Liver (tissue), 9 donors: ENCODE results near the gene FNDC10. TPM values are rescaled to one million over a fixed set of nuclear protein-coding genes. Genes with fewer than 3 reads are reported as not detected.

Source experiments
- DNase-seq: peaks from one replicate; pipeline ENCODE4 v3.0.0-alpha.2; 2017; ENCODE audit warnings: low spot score
- H3K27ac ChIP-seq, 2 donors: one replicate each; pipeline ENCODE4 v1.7.0; 2013; ENCODE audit warnings: inconsistent platforms in 2 of 2, low read length in 2 of 2, control low read depth in 1 of 2, low read depth in 1 of 2, mild to moderate bottlenecking in 1 of 2
- H3K27me3 ChIP-seq, 4 donors: one replicate each; pipeline versions ENCODE4 v1.6.1 to v1.7.0; 2013; ENCODE audit warnings: low read length in 3 of 4, inconsistent platforms in 1 of 4, mild to moderate bottlenecking in 1 of 4, moderate library complexity in 1 of 4; ENCODE audit not compliant: control insufficient read depth in 4 of 4, insufficient read depth in 4 of 4
- H3K36me3 ChIP-seq, 4 donors: one replicate each; pipeline versions ENCODE4 v1.6.1 to v1.7.0; 2013; ENCODE audit warnings: low read length in 3 of 4, mild to moderate bottlenecking in 3 of 4, low read depth in 1 of 4, moderate library complexity in 1 of 4; ENCODE audit not compliant: control insufficient read depth in 4 of 4, insufficient read depth in 3 of 4
- H3K4me1 ChIP-seq, 4 donors: one replicate each; pipeline versions ENCODE4 v1.6.1 to v1.7.0; 2013; ENCODE audit warnings: low read length in 3 of 4, mild to moderate bottlenecking in 3 of 4, moderate library complexity in 1 of 4; ENCODE audit not compliant: control insufficient read depth in 4 of 4, insufficient read depth in 4 of 4
- H3K4me3 ChIP-seq, 3 donors: one replicate each; pipeline versions ENCODE4 v1.6.1 to v1.7.0; 2013; ENCODE audit warnings: low read length in 3 of 3, control low read depth in 1 of 3, low read depth in 1 of 3, mild to moderate bottlenecking in 1 of 3
- H3K9ac ChIP-seq, 2 donors: one replicate each; pipeline ENCODE4 v1.7.0; 2013; ENCODE audit warnings: low read length in 2 of 2, mild to moderate bottlenecking in 2 of 2, moderate library complexity in 2 of 2, control low read depth in 1 of 2, low read depth in 1 of 2
- H3K9me3 ChIP-seq, 4 donors: one replicate each; pipeline versions ENCODE4 v1.6.1 to v1.7.0; 2013; ENCODE audit warnings: low read length in 3 of 4; ENCODE audit not compliant: control insufficient read depth in 4 of 4
- EGR1 ChIP-seq, 2 donors: IDR thresholded peaks; 2 replicates each; pipeline ENCODE4 v1.6.1; 2016 to 2018; ENCODE audit warnings: antibody characterized with exemption in 2 of 2, low read depth in 2 of 2
- FOXA1 ChIP-seq: IDR thresholded peaks from 2 replicates; pipeline ENCODE4 v1.6.1; 2016; ENCODE audit warnings: antibody characterized with exemption
- FOXA2 ChIP-seq: IDR thresholded peaks from 2 replicates; pipeline ENCODE4 v1.6.1; 2016; ENCODE audit warnings: antibody characterized with exemption
- GABPA ChIP-seq, 2 donors: IDR thresholded peaks in 1 of 2; conservative IDR thresholded peaks in 1 of 2; 2 replicates each; pipeline ENCODE4 v1.6.1; 2016; ENCODE audit warnings: antibody characterized with exemption in 2 of 2, mild to moderate bottlenecking in 1 of 2, moderate library complexity in 1 of 2
- HNF4A ChIP-seq, 2 donors: conservative IDR thresholded peaks; 2 replicates each; pipeline ENCODE4 v1.6.1; 2016; ENCODE audit warnings: antibody characterized with exemption in 2 of 2, mild to moderate bottlenecking in 2 of 2
- JUND ChIP-seq, 2 donors: IDR thresholded peaks; 2 replicates each; pipeline ENCODE4 v1.6.1; 2016; ENCODE audit warnings: antibody characterized with exemption in 2 of 2
- NR2F2 ChIP-seq: IDR thresholded peaks from 2 replicates; pipeline ENCODE4 v1.6.1; 2016; ENCODE audit warnings: antibody characterized with exemption
- RAD21 ChIP-seq, 2 donors: IDR thresholded peaks; 2 replicates each; pipeline ENCODE4 v1.6.1; 2016; ENCODE audit warnings: antibody characterized with exemption in 2 of 2, mild to moderate bottlenecking in 2 of 2
- TAF1 ChIP-seq: conservative IDR thresholded peaks from 2 replicates; pipeline ENCODE4 v1.6.1; 2016; ENCODE audit warnings: antibody characterized with exemption, mild to moderate bottlenecking
- YY1 ChIP-seq: IDR thresholded peaks from 2 replicates; pipeline ENCODE4 v1.6.1; 2016; ENCODE audit warnings: antibody characterized with exemption, mild to moderate bottlenecking
- WGBS: extraction: QIAGEN DNeasy Blood & Tissue Kit; methylation state at CpG from one replicate; pipeline ENCODE4 v1.1.7; 2013; 5-methylcytosine and 5-hydroxymethylcytosine counted together
- polyA plus RNA-seq, 2 donors: library from polyadenylated mRNA; stranded (reverse) in 1 of 2; unstranded in 1 of 2; fragments of 200-250 nt in 1 of 2; fragments of >200 nt in 1 of 2; fragmentation: Nextera tagmentation in 1 of 2; extraction: Ambion mirVana in 1 of 2; gene quantifications; one replicate each; pipeline versions ENCODE4 v1.2.1 to v1.2.3, GENCODE V29; 2013 to 2015
- total RNA-seq, 2 donors: library from RNA; depleted of rRNA; stranded (reverse); fragments of >200 nt; gene quantifications; one replicate each; pipeline ENCODE4 v1.2.3, GENCODE V29; 2014
- TF ChIP-seq, protein P1 (sequence below): IDR thresholded peaks from 2 replicates; pipeline ENCODE4 v1.6.1; 2016; ENCODE audit warnings: antibody characterized with exemption
- TF ChIP-seq, protein P2 (sequence below): IDR thresholded peaks from 2 replicates; pipeline ENCODE4 v1.6.1; 2016; ENCODE audit warnings: antibody characterized with exemption, mild to moderate bottlenecking
- TF ChIP-seq, protein P3 (sequence below): IDR thresholded peaks from 2 replicates; pipeline ENCODE4 v1.6.1; 2016; ENCODE audit warnings: antibody characterized with exemption
- donor health status: healthy.
- donor health status: healthy.
- donor health status: healthy.
- donor health status: healthy.
- donor health status: healthy.

FNDC10 gene
- total and polyA plus RNA-seq, 4 donors, result 0.08 to 0.58 (median 0.25) TPM

DNA sequence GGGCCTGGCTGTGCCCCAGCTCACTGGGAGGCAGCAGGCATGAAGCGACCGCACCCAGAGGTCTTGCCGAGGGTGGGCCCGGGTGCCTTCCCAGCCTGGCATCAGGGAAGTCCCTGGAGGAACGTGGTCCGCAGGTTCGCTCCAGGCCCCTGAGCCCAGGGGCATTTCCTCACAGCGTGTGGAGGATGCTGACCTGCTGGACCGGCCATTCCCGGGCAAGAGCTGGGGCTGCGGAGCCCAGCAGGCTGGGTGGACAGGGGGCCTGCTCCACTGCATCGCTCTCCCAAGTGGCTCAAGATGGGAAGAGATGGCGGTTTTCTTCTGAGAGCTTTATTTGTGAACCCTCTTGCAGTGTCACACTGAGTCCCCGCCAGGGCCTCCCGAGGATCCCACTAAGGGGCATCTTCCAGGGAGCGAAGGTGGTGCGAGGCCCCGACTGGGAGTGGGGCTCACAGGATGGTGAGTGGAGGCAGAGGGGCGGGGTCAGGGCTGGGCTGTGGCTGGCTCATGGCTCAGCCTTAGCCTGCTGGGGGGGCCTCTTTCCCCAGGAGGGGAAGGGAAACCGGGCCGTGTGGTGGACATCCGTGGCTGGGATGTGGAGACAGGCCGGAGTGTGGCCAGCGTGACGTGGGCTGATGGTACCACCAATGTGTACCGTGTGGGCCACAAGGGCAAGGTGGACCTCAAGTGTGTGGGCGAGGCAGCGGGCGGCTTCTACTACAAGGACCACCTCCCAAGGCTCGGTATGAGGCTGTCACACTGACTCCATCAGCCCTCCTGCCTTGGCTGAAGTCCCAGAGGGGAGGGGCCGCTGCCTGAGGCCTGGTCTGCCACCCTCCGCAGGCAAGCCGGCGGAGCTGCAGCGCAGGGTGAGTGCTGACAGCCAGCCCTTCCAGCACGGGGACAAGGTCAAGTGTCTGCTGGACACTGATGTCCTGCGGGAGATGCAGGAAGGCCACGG lies 24.8 kb upstream of the FNDC10 start:
- DNase-seq, result no peak
- Histone ChIP-seq H3K27me3 (no peaks in the 10 kb centered on the region), H3K36me3 (peaks cover 0 to 20% (median 5%) of the 10 kb centered on the region in 4 donors), H3K27ac (no peak overlapping the region), H3K4me3 (no peak overlapping the region), H3K9ac (no peak overlapping the region), H3K4me1 (peaks cover 0 to 10% (median 9%) of the 10 kb centered on the region in 4 donors), H3K9me3 (no peaks in the 10 kb centered on the region)
- TF ChIP-seq, protein P1, sequence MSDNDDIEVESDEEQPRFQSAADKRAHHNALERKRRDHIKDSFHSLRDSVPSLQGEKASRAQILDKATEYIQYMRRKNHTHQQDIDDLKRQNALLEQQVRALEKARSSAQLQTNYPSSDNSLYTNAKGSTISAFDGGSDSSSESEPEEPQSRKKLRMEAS, result no peak
- TF ChIP-seq GABPA (IDR thresholded peaks at IDR 0.05 in 1 of 2, conservative IDR thresholded peaks at IDR 0.05 in 1 of 2) (no peak), RAD21 (IDR thresholded peaks at IDR 0.05) (no peak), TAF1 (no peak), EGR1 (IDR thresholded peaks at IDR 0.05; ENCODE audit: low read depth in 2 of 2) (no peak), JUND (IDR thresholded peaks at IDR 0.05) (no peak), FOXA1 (no peak), YY1 (no peak)
- WGBS, result 91% methylated on average over 38 of the region's 38 CpGs

DNA sequence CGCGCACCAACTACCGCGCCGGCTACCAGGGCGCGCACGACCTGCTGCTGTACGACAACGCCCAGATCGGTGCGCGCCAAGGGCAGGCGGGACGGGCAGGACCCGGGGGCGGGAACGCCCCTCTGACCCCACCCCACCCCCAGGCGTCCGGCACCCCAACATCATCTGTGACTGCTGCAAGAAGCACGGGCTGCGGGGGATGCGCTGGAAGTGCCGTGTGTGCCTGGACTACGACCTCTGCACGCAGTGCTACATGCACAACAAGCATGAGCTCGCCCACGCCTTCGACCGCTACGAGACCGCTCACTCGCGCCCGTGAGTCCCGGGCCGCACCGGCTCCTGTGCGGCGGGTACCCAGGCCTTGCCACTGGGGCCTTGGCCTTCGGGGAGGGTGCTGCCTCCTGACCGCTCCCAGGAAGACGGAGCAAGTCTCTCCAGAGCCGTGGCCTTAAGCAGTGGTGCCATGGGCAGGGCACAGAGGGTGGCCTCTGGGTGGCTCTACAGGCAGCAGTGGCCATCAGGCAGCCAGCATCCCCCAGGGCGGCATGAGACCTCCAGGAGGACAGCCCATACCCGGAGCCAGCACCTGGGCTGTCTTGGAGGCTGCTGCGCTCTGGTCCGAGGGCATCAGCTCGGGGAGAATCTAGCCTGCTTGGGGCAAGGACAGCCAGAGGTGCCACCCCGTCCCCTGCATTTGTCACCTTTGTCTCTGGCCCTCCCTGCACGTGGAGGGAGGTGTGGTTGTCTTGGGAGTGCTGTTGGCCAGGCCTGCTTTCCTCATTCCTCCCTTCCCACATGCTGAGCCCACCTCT lies 23.9 kb upstream of the FNDC10 start:
- Histone ChIP-seq H3K36me3 (peaks cover 0 to 19% (median 4%) of the 10 kb centered on the region in 4 donors), H3K9me3 (no peaks in the 10 kb centered on the region), H3K27me3 (no peaks in the 10 kb centered on the region), H3K9ac (no peak overlapping the region), H3K27ac (no peak overlapping the region), H3K4me3 (no peak overlapping the region), H3K4me1 (peaks cover 2 to 16% (median 13%) of the 10 kb centered on the region in 4 donors)
- no peak for DNase-seq
- 96% methylated on average over 51 of the region's 51 CpGs for WGBS
- TF ChIP-seq, protein P2, sequence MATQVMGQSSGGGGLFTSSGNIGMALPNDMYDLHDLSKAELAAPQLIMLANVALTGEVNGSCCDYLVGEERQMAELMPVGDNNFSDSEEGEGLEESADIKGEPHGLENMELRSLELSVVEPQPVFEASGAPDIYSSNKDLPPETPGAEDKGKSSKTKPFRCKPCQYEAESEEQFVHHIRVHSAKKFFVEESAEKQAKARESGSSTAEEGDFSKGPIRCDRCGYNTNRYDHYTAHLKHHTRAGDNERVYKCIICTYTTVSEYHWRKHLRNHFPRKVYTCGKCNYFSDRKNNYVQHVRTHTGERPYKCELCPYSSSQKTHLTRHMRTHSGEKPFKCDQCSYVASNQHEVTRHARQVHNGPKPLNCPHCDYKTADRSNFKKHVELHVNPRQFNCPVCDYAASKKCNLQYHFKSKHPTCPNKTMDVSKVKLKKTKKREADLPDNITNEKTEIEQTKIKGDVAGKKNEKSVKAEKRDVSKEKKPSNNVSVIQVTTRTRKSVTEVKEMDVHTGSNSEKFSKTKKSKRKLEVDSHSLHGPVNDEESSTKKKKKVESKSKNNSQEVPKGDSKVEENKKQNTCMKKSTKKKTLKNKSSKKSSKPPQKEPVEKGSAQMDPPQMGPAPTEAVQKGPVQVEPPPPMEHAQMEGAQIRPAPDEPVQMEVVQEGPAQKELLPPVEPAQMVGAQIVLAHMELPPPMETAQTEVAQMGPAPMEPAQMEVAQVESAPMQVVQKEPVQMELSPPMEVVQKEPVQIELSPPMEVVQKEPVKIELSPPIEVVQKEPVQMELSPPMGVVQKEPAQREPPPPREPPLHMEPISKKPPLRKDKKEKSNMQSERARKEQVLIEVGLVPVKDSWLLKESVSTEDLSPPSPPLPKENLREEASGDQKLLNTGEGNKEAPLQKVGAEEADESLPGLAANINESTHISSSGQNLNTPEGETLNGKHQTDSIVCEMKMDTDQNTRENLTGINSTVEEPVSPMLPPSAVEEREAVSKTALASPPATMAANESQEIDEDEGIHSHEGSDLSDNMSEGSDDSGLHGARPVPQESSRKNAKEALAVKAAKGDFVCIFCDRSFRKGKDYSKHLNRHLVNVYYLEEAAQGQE, result no peak
- TF ChIP-seq FOXA2, result no peak
- TF ChIP-seq, protein P3, sequence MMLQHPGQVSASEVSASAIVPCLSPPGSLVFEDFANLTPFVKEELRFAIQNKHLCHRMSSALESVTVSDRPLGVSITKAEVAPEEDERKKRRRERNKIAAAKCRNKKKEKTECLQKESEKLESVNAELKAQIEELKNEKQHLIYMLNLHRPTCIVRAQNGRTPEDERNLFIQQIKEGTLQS, result no peak
- TF ChIP-seq HNF4A (conservative IDR thresholded peaks at IDR 0.05), result no peak
- no peak for TF ChIP-seq GABPA (IDR thresholded peaks at IDR 0.05 in 1 of 2, conservative IDR thresholded peaks at IDR 0.05 in 1 of 2)
- no peak for TF ChIP-seq NR2F2
- TF ChIP-seq TAF1, result no peak
- TF ChIP-seq JUND (IDR thresholded peaks at IDR 0.05), result no peak
